Measurements from ENCODE around the gene INO80. TPM values are rescaled to one million over a fixed set of nuclear protein-coding genes. Genes with fewer than 3 reads are reported as not detected.

INO80 gene
- total RNA-seq, 2 experiments from 2014 or later, result 23.8 to 28.1 TPM

- Mint-ChIP-seq H3K36me3 (ENCODE audit: low read depth) (no peaks in the 10 kb centered on the region), H3K9me3 (ENCODE audit: insufficient read depth) (no peaks in the 10 kb centered on the region), H3K4me1 (ENCODE audit: low read depth) (peaks cover 43% of the 10 kb centered on the region), H3K27me3 (ENCODE audit: low read depth) (no peaks in the 10 kb centered on the region), H3K4me3 (peak overlapping the region; percentile 73), H3K27ac (peak overlapping the region; percentile 71)
- POLR2A ChIA-PET, result interaction anchor here (0.8 to 2.8 kb wide), 3 partner anchors 10 to 391 kb away, joined by 3 to 21 read pairs (median 4); partner anchors contain the start of genes CHAC1 and NUSAP1
- CTCF ChIA-PET, result interaction anchor here (0.7 to 5.2 kb wide), 30 partner anchors 11 to 389 kb away, joined by 3 to 97 read pairs (median 5); partner anchors contain the start of genes CHAC1, CHP1, DLL4 and EXD1
- DNase-seq, result no peak
- peak; percentile 16 for ATAC-seq
Observed at GRCh38 chr15:40942337-40942854, 173.7 kb downstream of the INO80 start.

GRCh38 chr15:40941528-40942336, 174.3 kb downstream of the INO80 start:
- ChIA-PET POLR2A (interaction anchor here (0.5 to 2.8 kb wide), 5 partner anchors 11 to 391 kb away, joined by 3 to 21 read pairs (median 3); partner anchors contain the start of genes CHAC1 and NUSAP1), CTCF (interaction anchor here (0.7 to 5.2 kb wide), 42 partner anchors 12 to 524 kb away, joined by 3 to 97 read pairs (median 4); partner anchors contain the start of genes CHAC1, CHP1, DLL4 and EXD1)
- Mint-ChIP-seq H3K27ac (no peak overlapping the region), H3K9me3 (ENCODE audit: insufficient read depth) (no peaks in the 10 kb centered on the region), H3K4me3 (peak overlapping the region; percentile 73), H3K36me3 (ENCODE audit: low read depth) (no peaks in the 10 kb centered on the region), H3K4me1 (ENCODE audit: low read depth) (peaks cover 43% of the 10 kb centered on the region), H3K27me3 (ENCODE audit: low read depth) (no peaks in the 10 kb centered on the region)
- ATAC-seq, result peak; percentile 84
- DNase-seq, result peak; percentile 77

- ChIA-PET POLR2A (interaction anchor here (0.5 to 2.8 kb wide), 6 partner anchors 11 to 392 kb away, joined by 3 to 21 read pairs (median 4); partner anchors contain the start of genes CHAC1 and NUSAP1), CTCF (interaction anchor here (0.7 to 5.2 kb wide), 32 partner anchors 12 to 525 kb away, joined by 3 to 97 read pairs (median 4); partner anchors contain the start of genes CHAC1, CHP1, DLL4 and EXD1)
- H3K36me3 Mint-ChIP-seq (ENCODE audit: low read depth), result no peaks in the 10 kb centered on the region
- no peaks in the 10 kb centered on the region for H3K9me3 Mint-ChIP-seq (ENCODE audit: insufficient read depth)
- H3K4me3 Mint-ChIP-seq, result peak overlapping the region; percentile 22
- ATAC-seq (no peak), DNase-seq (no peak)
- peaks cover 41% of the 10 kb centered on the region for H3K4me1 Mint-ChIP-seq (ENCODE audit: low read depth)
- no peak overlapping the region for H3K27ac Mint-ChIP-seq
- no peaks in the 10 kb centered on the region for H3K27me3 Mint-ChIP-seq (ENCODE audit: low read depth)
Observed at GRCh38 chr15:40941068-40941527, 175.0 kb downstream of the INO80 start.

GRCh38 chr15:40940296-40940801, 175.7 kb downstream of the INO80 start:
- ATAC-seq, result no peak
- Mint-ChIP-seq H3K27ac (peak overlapping the region; percentile 17), H3K4me1 (ENCODE audit: low read depth) (peaks cover 38% of the 10 kb centered on the region), H3K36me3 (ENCODE audit: low read depth) (no peaks in the 10 kb centered on the region), H3K4me3 (no peak overlapping the region), H3K9me3 (ENCODE audit: insufficient read depth) (no peaks in the 10 kb centered on the region), H3K27me3 (ENCODE audit: low read depth) (peaks cover 2% of the 10 kb centered on the region)
- no peak for DNase-seq
- ChIA-PET CTCF (interaction anchor here (1.5 to 5.2 kb wide), 13 partner anchors 13 to 525 kb away, joined by 3 to 97 read pairs (median 12); partner anchors contain the start of genes CHAC1, CHP1, DLL4 and EXD1), POLR2A (interaction anchor here (0.6 to 2.8 kb wide), 3 partner anchors 12 to 209 kb away, joined by 3 to 21 read pairs (median 5); partner anchors contain the start of gene CHAC1)

- DNase-seq (no peak), ATAC-seq (no peak)
- H3K4me1 Mint-ChIP-seq (ENCODE audit: low read depth), result peaks cover 30% of the 10 kb centered on the region
- H3K4me3 Mint-ChIP-seq, result no peak overlapping the region
- H3K27ac Mint-ChIP-seq, result no peak overlapping the region
- H3K27me3 Mint-ChIP-seq (ENCODE audit: low read depth), result peaks cover 4% of the 10 kb centered on the region
- H3K36me3 Mint-ChIP-seq (ENCODE audit: low read depth), result no peaks in the 10 kb centered on the region
- ChIA-PET CTCF (no interaction called here), POLR2A (no interaction called here)
- no peaks in the 10 kb centered on the region for H3K9me3 Mint-ChIP-seq (ENCODE audit: insufficient read depth)
Observed at GRCh38 chr15:40938536-40938870, 177.6 kb downstream of the INO80 start.

- peaks cover 25% of the 10 kb centered on the region for H3K4me1 Mint-ChIP-seq (ENCODE audit: low read depth)
- H3K27me3 Mint-ChIP-seq (ENCODE audit: low read depth), result peaks cover 8% of the 10 kb centered on the region
- H3K4me3 Mint-ChIP-seq, result no peak overlapping the region
- no peak overlapping the region for H3K27ac Mint-ChIP-seq
- ChIA-PET POLR2A (no interaction called here), CTCF (no interaction called here)
- no peaks in the 10 kb centered on the region for H3K36me3 Mint-ChIP-seq (ENCODE audit: low read depth)
- DNase-seq, result no peak
- ATAC-seq, result no peak
- H3K9me3 Mint-ChIP-seq (ENCODE audit: insufficient read depth), result no peaks in the 10 kb centered on the region
Observed at GRCh38 chr15:40937762-40938535, 178.1 kb downstream of the INO80 start.

GRCh38 chr15:40936709-40937666, 179.1 kb downstream of the INO80 start:
- CTCF ChIA-PET, result no interaction called here
- H3K4me1 Mint-ChIP-seq (ENCODE audit: low read depth), result peaks cover 23% of the 10 kb centered on the region

GRCh38 chr15:40936234-40936708, 179.8 kb downstream of the INO80 start:
- no peak for ATAC-seq

More at GRCh38 chr15:40936709-40937666, 179.1 kb downstream of the INO80 start:
- POLR2A ChIA-PET, result no interaction called here
- no peak overlapping the region for H3K4me3 Mint-ChIP-seq
- no peak for ATAC-seq
- H3K9me3 Mint-ChIP-seq (ENCODE audit: insufficient read depth), result no peaks in the 10 kb centered on the region
- H3K27ac Mint-ChIP-seq, result no peak overlapping the region
- no peaks in the 10 kb centered on the region for H3K36me3 Mint-ChIP-seq (ENCODE audit: low read depth)
- H3K27me3 Mint-ChIP-seq (ENCODE audit: low read depth), result peaks cover 10% of the 10 kb centered on the region
- DNase-seq, result no peak

GRCh38 chr15:40934457-40934856, 181.6 kb downstream of the INO80 start:
- ATAC-seq, result no peak
- Mint-ChIP-seq H3K27me3 (ENCODE audit: low read depth) (peaks cover 32% of the 10 kb centered on the region), H3K9me3 (ENCODE audit: insufficient read depth) (no peaks in the 10 kb centered on the region), H3K4me1 (ENCODE audit: low read depth) (peaks cover 28% of the 10 kb centered on the region), H3K36me3 (ENCODE audit: low read depth) (no peaks in the 10 kb centered on the region), H3K27ac (no peak overlapping the region), H3K4me3 (no peak overlapping the region)
- DNase-seq, result no peak
- ChIA-PET CTCF (interaction anchor here (0.8 kb wide), 1 partner anchor 30 kb away, joined by 3 read pairs; no protein-coding TSS in a partner anchor), POLR2A (no interaction called here)

More at GRCh38 chr15:40936234-40936708, 179.8 kb downstream of the INO80 start:
- no peak for DNase-seq
- H3K9me3 Mint-ChIP-seq (ENCODE audit: insufficient read depth), result no peaks in the 10 kb centered on the region
- no peaks in the 10 kb centered on the region for H3K36me3 Mint-ChIP-seq (ENCODE audit: low read depth)
- H3K27me3 Mint-ChIP-seq (ENCODE audit: low read depth), result peaks cover 17% of the 10 kb centered on the region
- ChIA-PET CTCF (no interaction called here), POLR2A (no interaction called here)
- no peak overlapping the region for H3K4me3 Mint-ChIP-seq
- H3K4me1 Mint-ChIP-seq (ENCODE audit: low read depth), result peaks cover 29% of the 10 kb centered on the region
- H3K27ac Mint-ChIP-seq, result no peak overlapping the region

- no peak for DNase-seq
- no peak overlapping the region for H3K4me3 Mint-ChIP-seq
- no peaks in the 10 kb centered on the region for H3K36me3 Mint-ChIP-seq (ENCODE audit: low read depth)
- ATAC-seq, result no peak
- H3K27ac Mint-ChIP-seq, result no peak overlapping the region
- peaks cover 36% of the 10 kb centered on the region for H3K4me1 Mint-ChIP-seq (ENCODE audit: low read depth)
- CTCF ChIA-PET, result interaction anchor here (0.7 to 6.8 kb wide), 2 partner anchors 28 to 285 kb away, joined by 3 to 75 read pairs; no protein-coding TSS in a partner anchor
- peaks cover 41% of the 10 kb centered on the region for H3K27me3 Mint-ChIP-seq (ENCODE audit: low read depth)
- POLR2A ChIA-PET, result no interaction called here
- no peaks in the 10 kb centered on the region for H3K9me3 Mint-ChIP-seq (ENCODE audit: insufficient read depth)
Observed at GRCh38 chr15:40933517-40933902, 182.6 kb downstream of the INO80 start.
